Measurements from ENCODE around the gene METTL26.

The METTL26 gene

GRCh38 chr16:620700-621525 is 15.2 kb downstream of the METTL26 start:
- Histone ChIP-seq H3K4me1 (ENCODE audit: control extremely low read depth in 1 of 4, control insufficient read depth in 4 of 4, insufficient read depth in 4 of 4, low read length in 3 of 4) (no peaks in the 10 kb centered on the region), H3K9me3 (ENCODE audit: control extremely low read depth in 1 of 5, control insufficient read depth in 4 of 5, insufficient read depth in 2 of 5, low read depth in 1 of 5, low read length in 4 of 5) (no peaks in the 10 kb centered on the region), H3K4me3 (ENCODE audit: control insufficient read depth in 1 of 7, extremely low read depth in 1 of 7, insufficient read depth in 4 of 7, low read depth in 2 of 7, low read length in 6 of 7) (no peak overlapping the region), H3K27ac (ENCODE audit: insufficient read depth in 1 of 2, low read depth in 1 of 2, low read length in 2 of 2, poor library complexity in 1 of 2, severe bottlenecking in 2 of 2) (no peak overlapping the region), H3K27me3 (replicated peaks in 2 of 5; ENCODE audit: control insufficient read depth in 4 of 5, insufficient read depth in 5 of 5, low read length in 4 of 5) (no peaks in the 10 kb centered on the region), H3K36me3 (ENCODE audit: control insufficient read depth in 4 of 4, insufficient read depth in 4 of 4, low read length in 3 of 4) (peaks cover 3 to 17% (median 5%) of the 10 kb centered on the region in 4 experiments)
- 96% methylated on average over 32 of the region's 41 CpGs for WGBS (ENCODE audit: insufficient coverage)
- ChIA-PET POLR2A (interaction anchor here (0.7 kb wide), 1 partner anchor 10 kb away, joined by 4 read pairs; the partner anchor contains the start of gene WFIKKN1), CTCF (interaction anchor here (1.5 kb wide), 1 partner anchor 18 kb away, joined by 3 read pairs; no protein-coding TSS in a partner anchor)
- DNase-seq = no peak

GRCh38 chr16:619476-620100 is 16.5 kb downstream of the METTL26 start:
- no peak overlapping the region for H3K4me3 ChIP-seq (ENCODE audit: control insufficient read depth in 1 of 7, extremely low read depth in 1 of 7, insufficient read depth in 4 of 7, low read depth in 2 of 7, low read length in 6 of 7)
- no peaks in the 10 kb centered on the region for H3K4me1 ChIP-seq (ENCODE audit: control extremely low read depth in 1 of 4, control insufficient read depth in 4 of 4, insufficient read depth in 4 of 4, low read length in 3 of 4)
- WGBS (ENCODE audit: insufficient coverage) = 92% methylated on average over 20 of the region's 20 CpGs
- peaks cover 0 to 7% (median 4%) of the 10 kb centered on the region in 4 experiments for H3K36me3 ChIP-seq (ENCODE audit: control insufficient read depth in 4 of 4, insufficient read depth in 4 of 4, low read length in 3 of 4)
- H3K27me3 ChIP-seq (replicated peaks in 2 of 5; ENCODE audit: control insufficient read depth in 4 of 5, insufficient read depth in 5 of 5, low read length in 4 of 5) = no peaks in the 10 kb centered on the region
- CTCF ChIA-PET = interaction anchor here (1.0 kb wide), 1 partner anchor 47 kb away, joined by 3 read pairs; no protein-coding TSS in a partner anchor
- DNase-seq = no peak
- no peak overlapping the region for H3K27ac ChIP-seq (ENCODE audit: insufficient read depth in 1 of 2, low read depth in 1 of 2, low read length in 2 of 2, poor library complexity in 1 of 2, severe bottlenecking in 2 of 2)
- POLR2A ChIA-PET = no interaction called here
- H3K9me3 ChIP-seq (ENCODE audit: control extremely low read depth in 1 of 5, control insufficient read depth in 4 of 5, insufficient read depth in 2 of 5, low read depth in 1 of 5, low read length in 4 of 5) = no peaks in the 10 kb centered on the region

GRCh38 chr16:617855-618254 is 18.2 kb downstream of the METTL26 start:
- Histone ChIP-seq H3K4me1 (ENCODE audit: control extremely low read depth in 1 of 4, control insufficient read depth in 4 of 4, insufficient read depth in 4 of 4, low read length in 3 of 4) (no peaks in the 10 kb centered on the region), H3K9me3 (ENCODE audit: control extremely low read depth in 1 of 5, control insufficient read depth in 4 of 5, insufficient read depth in 2 of 5, low read depth in 1 of 5, low read length in 4 of 5) (no peaks in the 10 kb centered on the region), H3K4me3 (ENCODE audit: control insufficient read depth in 1 of 7, extremely low read depth in 1 of 7, insufficient read depth in 4 of 7, low read depth in 2 of 7, low read length in 6 of 7) (no peak overlapping the region), H3K27ac (ENCODE audit: insufficient read depth in 1 of 2, low read depth in 1 of 2, low read length in 2 of 2, poor library complexity in 1 of 2, severe bottlenecking in 2 of 2) (no peak overlapping the region), H3K27me3 (replicated peaks in 2 of 5; ENCODE audit: control insufficient read depth in 4 of 5, insufficient read depth in 5 of 5, low read length in 4 of 5) (no peaks in the 10 kb centered on the region), H3K36me3 (ENCODE audit: control insufficient read depth in 4 of 4, insufficient read depth in 4 of 4, low read length in 3 of 4) (peaks cover 0 to 11% (median 4%) of the 10 kb centered on the region in 4 experiments)
- ChIA-PET CTCF (no interaction called here), POLR2A (interaction anchor here (0.6 kb wide), 1 partner anchor 47 kb away, joined by 3 read pairs; no protein-coding TSS in a partner anchor)
- 94% methylated on average over 9 of the region's 16 CpGs for WGBS (ENCODE audit: insufficient coverage)
- no peak for DNase-seq

- Histone ChIP-seq H3K27ac (ENCODE audit: insufficient read depth in 1 of 2, low read depth in 1 of 2, low read length in 2 of 2, poor library complexity in 1 of 2, severe bottlenecking in 2 of 2) (no peak overlapping the region), H3K36me3 (ENCODE audit: control insufficient read depth in 4 of 4, insufficient read depth in 4 of 4, low read length in 3 of 4) (peaks cover 0 to 11% (median 4%) of the 10 kb centered on the region in 4 experiments), H3K9me3 (ENCODE audit: control extremely low read depth in 1 of 5, control insufficient read depth in 4 of 5, insufficient read depth in 2 of 5, low read depth in 1 of 5, low read length in 4 of 5) (no peaks in the 10 kb centered on the region), H3K27me3 (replicated peaks in 2 of 5; ENCODE audit: control insufficient read depth in 4 of 5, insufficient read depth in 5 of 5, low read length in 4 of 5) (no peaks in the 10 kb centered on the region), H3K4me3 (ENCODE audit: control insufficient read depth in 1 of 7, extremely low read depth in 1 of 7, insufficient read depth in 4 of 7, low read depth in 2 of 7, low read length in 6 of 7) (no peak overlapping the region), H3K4me1 (ENCODE audit: control extremely low read depth in 1 of 4, control insufficient read depth in 4 of 4, insufficient read depth in 4 of 4, low read length in 3 of 4) (no peaks in the 10 kb centered on the region)
- DNase-seq = no peak
- CTCF ChIA-PET = no interaction called here
- 98% methylated on average over 38 of the region's 39 CpGs for WGBS (ENCODE audit: insufficient coverage)
- POLR2A ChIA-PET = no interaction called here
These were observed 19.1 kb downstream of the METTL26 start for GRCh38 chr16:616733-617586.

GRCh38 chr16:615122-615521 is 21.0 kb downstream of the METTL26 start:
- no peak overlapping the region for H3K4me3 ChIP-seq (ENCODE audit: control insufficient read depth in 1 of 7, extremely low read depth in 1 of 7, insufficient read depth in 4 of 7, low read depth in 2 of 7, low read length in 6 of 7)
- ChIA-PET POLR2A (no interaction called here), CTCF (no interaction called here)
- no peaks in the 10 kb centered on the region for H3K4me1 ChIP-seq (ENCODE audit: control extremely low read depth in 1 of 4, control insufficient read depth in 4 of 4, insufficient read depth in 4 of 4, low read length in 3 of 4)
- WGBS (ENCODE audit: insufficient coverage) = 94% methylated on average over 12 of the region's 13 CpGs
- H3K9me3 ChIP-seq (ENCODE audit: control extremely low read depth in 1 of 5, control insufficient read depth in 4 of 5, insufficient read depth in 2 of 5, low read depth in 1 of 5, low read length in 4 of 5) = no peaks in the 10 kb centered on the region
- no peaks in the 10 kb centered on the region for H3K27me3 ChIP-seq (replicated peaks in 2 of 5; ENCODE audit: control insufficient read depth in 4 of 5, insufficient read depth in 5 of 5, low read length in 4 of 5)
- H3K36me3 ChIP-seq (ENCODE audit: control insufficient read depth in 4 of 4, insufficient read depth in 4 of 4, low read length in 3 of 4) = peaks cover 0 to 9% (median 2%) of the 10 kb centered on the region in 4 experiments
- no peak overlapping the region for H3K27ac ChIP-seq (ENCODE audit: insufficient read depth in 1 of 2, low read depth in 1 of 2, low read length in 2 of 2, poor library complexity in 1 of 2, severe bottlenecking in 2 of 2)
- DNase-seq = no peak

GRCh38 chr16:610513-611381 is 25.4 kb downstream of the METTL26 start:
- Histone ChIP-seq H3K4me1 (ENCODE audit: control extremely low read depth in 1 of 4, control insufficient read depth in 4 of 4, insufficient read depth in 4 of 4, low read length in 3 of 4) (no peaks in the 10 kb centered on the region), H3K27me3 (replicated peaks in 2 of 5; ENCODE audit: control insufficient read depth in 4 of 5, insufficient read depth in 5 of 5, low read length in 4 of 5) (no peaks in the 10 kb centered on the region), H3K4me3 (ENCODE audit: control insufficient read depth in 1 of 7, extremely low read depth in 1 of 7, insufficient read depth in 4 of 7, low read depth in 2 of 7, low read length in 6 of 7) (no peak overlapping the region), H3K27ac (ENCODE audit: insufficient read depth in 1 of 2, low read depth in 1 of 2, low read length in 2 of 2, poor library complexity in 1 of 2, severe bottlenecking in 2 of 2) (no peak overlapping the region), H3K9me3 (ENCODE audit: control extremely low read depth in 1 of 5, control insufficient read depth in 4 of 5, insufficient read depth in 2 of 5, low read depth in 1 of 5, low read length in 4 of 5) (no peaks in the 10 kb centered on the region), H3K36me3 (ENCODE audit: control insufficient read depth in 4 of 4, insufficient read depth in 4 of 4, low read length in 3 of 4) (peaks cover 0 to 7% (median 0%) of the 10 kb centered on the region in 4 experiments)
- ChIA-PET CTCF (interaction anchor here (0.5 to 3.3 kb wide), 6 partner anchors 10 to 110 kb away, joined by 3 to 16 read pairs (median 4); no protein-coding TSS in a partner anchor), POLR2A (no interaction called here)
- peak; percentile 36 to 65 (median 59) for DNase-seq
- 74% methylated on average over 23 of the region's 28 CpGs for WGBS (ENCODE audit: insufficient coverage)
